GM23338 (cell line): ENCODE data around the gene STT3B. TPM values are rescaled to one million over a fixed set of nuclear protein-coding genes. Genes with fewer than 3 reads are reported as not detected.

Experiments
- ATAC-seq: fragments of 200-7000 bp; cut with Tn5 transposase; 3 replicates; pipeline ENCODE4 v1.9.1; 2020
- DNase-seq: peaks from one replicate; pipeline ENCODE4 v3.0.0-alpha.2; 2015; ENCODE audit warnings: low spot score
- H2AFZ ChIP-seq: fragments of 200-600 bp; sonication (generic); 2 replicates; pipeline ENCODE4 v1.8.0; 2016; ENCODE audit warnings: antibody characterized with exemption, mild to moderate bottlenecking, moderate library complexity
- H3F3A ChIP-seq: fragments of 200-600 bp; sonication (generic); replicated peaks from 2 replicates; pipeline ENCODE4 v1.8.0; 2017; ENCODE audit warnings: antibody characterized with exemption, mixed run types, low read depth
- H3K27ac ChIP-seq: fragments of 200-600 bp; sonication (generic); 2 replicates; pipeline ENCODE4 v1.6.1; 2016; ENCODE audit warnings: low read depth
- H3K27me3 ChIP-seq: fragments of 200-600 bp; sonication (generic); 2 replicates; pipeline ENCODE4 v1.8.0; 2016; ENCODE audit warnings: mild to moderate bottlenecking, mixed run types, moderate library complexity; ENCODE audit not compliant: insufficient read depth
- H3K36me3 ChIP-seq: fragments of 200-600 bp; sonication (generic); 2 replicates; pipeline ENCODE4 v1.8.0; 2016; ENCODE audit warnings: mild to moderate bottlenecking; ENCODE audit not compliant: insufficient read depth
- H3K4me1 ChIP-seq: fragments of 200-600 bp; sonication (generic); 2 replicates; pipeline ENCODE4 v1.8.0; 2016; ENCODE audit warnings: mild to moderate bottlenecking, moderate library complexity; ENCODE audit not compliant: insufficient read depth
- H3K4me2 ChIP-seq: fragments of 200-600 bp; sonication (generic); 2 replicates; pipeline ENCODE4 v1.7.1; 2017; ENCODE audit warnings: mixed run types
- H3K4me3 ChIP-seq: fragments of 200-600 bp; sonication (generic); 2 replicates; pipeline ENCODE4 v1.6.1; 2016; ENCODE audit warnings: mixed run types
- H3K79me2 ChIP-seq: fragments of 200-600 bp; sonication (generic); replicated peaks from 2 replicates; pipeline ENCODE4 v1.8.0; 2017; ENCODE audit warnings: mild to moderate bottlenecking; ENCODE audit not compliant: insufficient read depth
- H3K9me2 ChIP-seq: fragments of 200-600 bp; sonication (generic); 2 replicates; pipeline ENCODE4 v1.8.0; 2017; ENCODE audit not compliant: insufficient read depth
- H4K20me1 ChIP-seq: fragments of 200-600 bp; sonication (generic); replicated peaks from 2 replicates; pipeline ENCODE4 v1.8.0; 2017; ENCODE audit warnings: mild to moderate bottlenecking; ENCODE audit not compliant: insufficient read depth
- H3K27ac Mint-ChIP-seq: 2 replicates; pipeline ENCODE4 v1.8.0; 2020; ENCODE audit warnings: inconsistent platforms, mild to moderate bottlenecking, moderate library complexity, mixed read lengths
- H3K27me3 Mint-ChIP-seq: 3 replicates; pipeline ENCODE4 v1.8.0; 2022; ENCODE audit warnings: low read depth, mild to moderate bottlenecking, moderate library complexity, mixed read lengths, inconsistent platforms; ENCODE audit not compliant: insufficient read depth, poor library complexity
- H3K36me3 Mint-ChIP-seq: 3 replicates; pipeline ENCODE4 v1.8.0; 2021; ENCODE audit warnings: low read depth, mild to moderate bottlenecking, inconsistent platforms, moderate library complexity, mixed read lengths
- H3K4me1 Mint-ChIP-seq: 3 replicates; pipeline ENCODE4 v1.8.0; 2020; ENCODE audit warnings: mild to moderate bottlenecking, inconsistent platforms, mixed read lengths
- H3K4me3 Mint-ChIP-seq: 3 replicates; pipeline ENCODE4 v1.8.0; 2021; ENCODE audit warnings: moderate library complexity, mild to moderate bottlenecking, inconsistent platforms, mixed read lengths
- H3K9me3 Mint-ChIP-seq: 3 replicates; pipeline ENCODE4 v1.8.0; 2020; ENCODE audit warnings: moderate library complexity, mild to moderate bottlenecking, inconsistent platforms, mixed read lengths
- ETS1 ChIP-seq: IDR thresholded peaks from 2 replicates; pipeline ENCODE4 v1.6.1; 2016; ENCODE audit warnings: antibody characterized with exemption
- EZH2 ChIP-seq: fragments of 200-600 bp; sonication (generic); IDR thresholded peaks from one replicate; pipeline ENCODE4 v1.8.0; 2017; ENCODE audit warnings: antibody characterized with exemption, mild to moderate bottlenecking, low read depth; ENCODE audit not compliant: unreplicated experiment
- JUNB ChIP-seq: IDR thresholded peaks from one replicate; pipeline ENCODE4 v1.6.1; 2016; ENCODE audit warnings: antibody characterized with exemption; ENCODE audit not compliant: unreplicated experiment
- STAT1 ChIP-seq: IDR thresholded peaks from one replicate; pipeline ENCODE4 v1.6.1; 2016; ENCODE audit warnings: antibody characterized with exemption; ENCODE audit not compliant: unreplicated experiment
- ZNF462 ChIP-seq: fragments of 250-450 bp; sonication (Bioruptor Pico); IDR thresholded peaks from 2 replicates; pipeline ENCODE4 v1.5.0; 2020; ENCODE audit warnings: mild to moderate bottlenecking, moderate library complexity
- polyA plus RNA-seq: library from polyadenylated mRNA; unstranded; fragments of >200 nt; fragmentation: Nextera tagmentation; extraction: Ambion mirVana; gene quantifications from 2 replicates; pipeline ENCODE4 v1.2.1, GENCODE V29; 2016
- total RNA-seq: library from RNA; depleted of rRNA; stranded (reverse); fragments of >200 nt; shearing (Covaris generic); gene quantifications from 2 replicates; pipeline ENCODE4 v1.2.3, GENCODE V29; 2014

Gene STT3B
- total and polyA plus RNA-seq, 2 experiments from 2014 or later = 44.1 to 167 TPM

- H3K36me3 Mint-ChIP-seq = peaks cover 44% of the 10 kb centered on the region
These were observed 56.5 kb downstream of the STT3B start for GRCh38 chr3:31589228-31589627.

More at GRCh38 chr3:31589228-31589627, 56.5 kb downstream of the STT3B start:
- no peak overlapping the region for H3K27ac ChIP-seq
- no peak overlapping the region for H3K4me2 ChIP-seq
- no peaks in the 10 kb centered on the region for H3K9me2 ChIP-seq
- ATAC-seq (no peak), DNase-seq (no peak)
- no peak overlapping the region for H2AFZ ChIP-seq
- H4K20me1 ChIP-seq = peaks cover 12% of the 10 kb centered on the region
- H3K4me3 ChIP-seq = no peak overlapping the region
- peaks cover 96% of the 10 kb centered on the region for H3K79me2 ChIP-seq
- H3K36me3 ChIP-seq = no peaks in the 10 kb centered on the region; the same call in 1 of the 2 replicates
- Mint-ChIP-seq H3K27me3 (peaks cover 3% of the 10 kb centered on the region), H3K27ac (no peak overlapping the region), H3K4me3 (no peak overlapping the region), H3K4me1 (no peaks in the 10 kb centered on the region), H3K9me3 (peaks cover 13% of the 10 kb centered on the region)
- no peaks in the 10 kb centered on the region for H3K4me1 ChIP-seq
- H3F3A ChIP-seq = no peaks in the 10 kb centered on the region
- TF ChIP-seq ETS1 = no peak
- TF ChIP-seq JUNB = no peak
- TF ChIP-seq ZNF462 = no peak
- TF ChIP-seq STAT1 = no peak
- no peak for TF ChIP-seq EZH2
- no peaks in the 10 kb centered on the region for H3K27me3 ChIP-seq
